CD4-positive, alpha-beta T cell treated with Interleukin-21 for 1 hour (primary cell): ENCODE results near the gene AKAP8.
"Not testable (repeated sequence)": the region's sequence is repeated elsewhere in the genome, so short reads cannot be mapped to it uniquely, and the experiment has no call there.

Experiments used
- DNase-seq: peaks from one replicate; pipeline ENCODE4 v3.0.0-alpha.2; 2020

Gene AKAP8

GRCh38 chr19:15403151-15403531 is 23.6 kb upstream of the AKAP8 start:
- no peak for DNase-seq

GRCh38 chr19:15402411-15403150 is 23.0 kb upstream of the AKAP8 start:
- no peak for DNase-seq

GRCh38 chr19:15401397-15401710 is 21.8 kb upstream of the AKAP8 start:
- no peak for DNase-seq

- DNase-seq, result no peak
Measured at GRCh38 chr19:15400521-15401396, 21.2 kb upstream of the AKAP8 start.

- DNase-seq, result no peak
Measured at GRCh38 chr19:15399635-15400034, 20.0 kb upstream of the AKAP8 start.

GRCh38 chr19:15399234-15399515 is 19.6 kb upstream of the AKAP8 start:
- DNase-seq, result no peak

- no peak for DNase-seq
Measured at GRCh38 chr19:15398501-15399233, 19.1 kb upstream of the AKAP8 start.

- no peak for DNase-seq
Measured at GRCh38 chr19:15397782-15398181, 18.2 kb upstream of the AKAP8 start.

- DNase-seq, result no peak
Measured at GRCh38 chr19:15397236-15397635, 17.6 kb upstream of the AKAP8 start.

GRCh38 chr19:15396436-15396835 is 16.8 kb upstream of the AKAP8 start:
- DNase-seq, result no peak

- DNase-seq, result not testable (repeated sequence)
Measured at GRCh38 chr19:15395251-15395650, 15.7 kb upstream of the AKAP8 start.

GRCh38 chr19:15394426-15394825 is 14.8 kb upstream of the AKAP8 start:
- DNase-seq, result no peak

GRCh38 chr19:15393963-15394362 is 14.4 kb upstream of the AKAP8 start:
- no peak for DNase-seq

- DNase-seq, result no peak
Measured at GRCh38 chr19:15390814-15391213, 11.2 kb upstream of the AKAP8 start.

GRCh38 chr19:15381864-15382263 is 2.3 kb upstream of the AKAP8 start:
- no peak for DNase-seq

- no peak for DNase-seq
Measured at GRCh38 chr19:15381429-15381828, 1.8 kb upstream of the AKAP8 start.

- no peak for DNase-seq
Measured at GRCh38 chr19:15379999-15380647, 536 bp upstream of the AKAP8 start.

GRCh38 chr19:15378534-15379082 is 979 bp downstream of the AKAP8 start:
- peak; percentile 54 for DNase-seq

GRCh38 chr19:15374796-15375440 is 4.7 kb downstream of the AKAP8 start:
- DNase-seq, result no peak

- no peak for DNase-seq
Measured at GRCh38 chr19:15374105-15374651, 5.4 kb downstream of the AKAP8 start.

GRCh38 chr19:15373644-15374043 is 5.9 kb downstream of the AKAP8 start:
- DNase-seq, result no peak

GRCh38 chr19:15372891-15373301 is 6.7 kb downstream of the AKAP8 start:
- no peak for DNase-seq
